ENCODE data around the gene HDGFL3. TPM values are rescaled to one million over a fixed set of nuclear protein-coding genes. Genes with fewer than 3 reads are reported as not detected.

The HDGFL3 gene
- total RNA-seq, 1 donor from 2014 or later, result 49.6 TPM

GRCh38 chr15:83127547-83128150 lies 80.0 kb downstream of the HDGFL3 start:
- peak; percentile 10 for DNase-seq

GRCh38 chr15:83123529-83123928 lies 84.1 kb downstream of the HDGFL3 start:
- DNase-seq, result no peak

GRCh38 chr15:83119968-83120581 lies 87.5 kb downstream of the HDGFL3 start:
- DNase-seq, result no peak

GRCh38 chr15:83118968-83119367 lies 88.7 kb downstream of the HDGFL3 start:
- no peak for DNase-seq

GRCh38 chr15:83118291-83118827 lies 89.3 kb downstream of the HDGFL3 start:
- no peak for DNase-seq

GRCh38 chr15:83115831-83116565 lies 91.6 kb downstream of the HDGFL3 start:
- no peak for DNase-seq

- DNase-seq, result no peak
These were observed 92.2 kb downstream of the HDGFL3 start for GRCh38 chr15:83115410-83115809.

GRCh38 chr15:83114856-83115255 lies 92.8 kb downstream of the HDGFL3 start:
- no peak for DNase-seq

DNA sequence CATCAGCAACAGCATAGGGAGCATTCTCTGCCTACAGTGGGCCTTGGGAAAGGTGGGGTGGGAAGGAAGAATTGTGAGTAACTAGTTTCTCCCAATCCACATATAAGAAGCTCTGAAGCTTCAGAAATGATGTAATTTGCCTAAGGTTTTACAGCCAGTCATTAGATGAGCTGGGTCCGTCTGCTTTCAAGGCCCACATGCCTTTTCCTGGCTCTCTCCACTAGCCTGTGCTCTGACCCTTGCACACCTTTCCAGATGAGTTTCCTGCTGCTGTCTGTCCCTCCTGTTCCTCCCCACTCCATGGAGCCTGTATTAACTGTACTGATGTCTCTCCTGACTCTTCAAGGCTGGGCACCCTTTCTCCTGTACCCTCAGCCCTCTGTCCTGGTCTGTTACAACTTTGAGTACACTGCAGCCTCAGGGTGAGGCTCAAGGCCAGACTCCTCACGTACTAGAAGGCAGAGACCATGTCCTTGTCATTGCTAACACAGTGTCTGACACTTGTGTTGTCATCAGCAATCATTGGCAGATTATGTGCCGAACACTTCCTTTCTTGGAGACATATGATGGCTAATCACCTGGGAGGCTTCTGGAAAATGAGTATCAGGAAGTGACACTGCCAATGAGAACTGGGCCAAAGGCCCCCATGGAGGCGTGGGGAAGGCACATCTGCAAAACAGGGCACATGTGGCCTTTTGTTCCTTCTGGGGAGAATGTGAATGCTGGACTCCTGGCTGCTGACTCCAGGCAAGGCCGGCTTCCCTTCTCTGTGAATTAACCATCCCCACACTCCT lies 93.5 kb downstream of the HDGFL3 start:
- no peak for DNase-seq

GRCh38 chr15:83112956-83113299 lies 94.7 kb downstream of the HDGFL3 start:
- DNase-seq, result no peak

DNA sequence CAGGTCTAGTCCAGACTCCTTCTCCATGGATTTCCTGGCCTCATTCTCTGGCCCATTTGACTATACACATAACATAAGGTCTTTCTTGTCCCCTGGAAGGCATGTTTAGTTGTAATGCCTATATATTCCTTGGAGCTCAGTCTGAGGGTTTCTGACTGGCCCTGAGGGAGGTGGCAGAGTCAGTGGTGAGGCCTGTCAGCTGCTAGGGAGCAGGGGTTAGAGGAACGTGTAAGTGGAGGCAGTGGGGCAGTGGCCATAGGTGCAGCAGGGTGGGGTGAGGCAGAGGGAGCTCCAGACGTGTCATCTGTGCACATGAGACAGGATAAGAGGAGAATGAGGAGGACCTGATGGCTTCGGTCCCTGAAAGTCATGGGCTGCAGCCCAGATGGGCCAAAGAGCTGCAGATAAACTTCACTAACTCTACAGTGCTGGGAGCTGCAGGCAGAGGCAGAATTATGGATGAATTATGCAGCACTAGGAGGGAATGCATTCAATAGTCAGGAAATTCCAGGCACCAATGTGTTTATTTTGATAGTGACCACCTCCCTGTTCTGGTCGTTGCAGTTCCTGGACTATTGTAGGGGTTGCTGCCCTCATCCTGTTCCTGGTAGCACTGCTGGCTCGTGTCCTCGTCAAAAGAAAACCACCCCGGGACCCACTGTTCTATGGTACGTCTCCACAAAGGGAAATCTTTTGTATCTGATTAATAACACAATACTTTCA lies 95.2 kb downstream of the HDGFL3 start:
- no peak for DNase-seq

DNA sequence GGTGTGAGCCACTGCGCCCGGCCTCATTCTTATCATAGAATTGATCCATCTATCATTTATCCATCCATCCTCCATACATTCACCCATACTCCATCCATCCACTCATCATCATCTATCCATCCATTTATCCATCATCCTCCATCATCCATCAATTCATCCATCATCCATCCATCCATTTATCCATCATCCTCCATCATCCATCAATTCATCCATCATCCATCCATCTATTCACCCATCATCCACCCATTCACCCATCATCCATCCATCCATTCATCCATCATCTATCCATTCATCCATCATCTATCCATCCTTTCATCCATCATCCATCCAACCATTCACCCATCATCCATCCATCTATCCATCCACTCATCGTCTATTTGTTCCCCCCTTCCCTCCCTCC lies 96.5 kb downstream of the HDGFL3 start:
- no peak for DNase-seq

DNA sequence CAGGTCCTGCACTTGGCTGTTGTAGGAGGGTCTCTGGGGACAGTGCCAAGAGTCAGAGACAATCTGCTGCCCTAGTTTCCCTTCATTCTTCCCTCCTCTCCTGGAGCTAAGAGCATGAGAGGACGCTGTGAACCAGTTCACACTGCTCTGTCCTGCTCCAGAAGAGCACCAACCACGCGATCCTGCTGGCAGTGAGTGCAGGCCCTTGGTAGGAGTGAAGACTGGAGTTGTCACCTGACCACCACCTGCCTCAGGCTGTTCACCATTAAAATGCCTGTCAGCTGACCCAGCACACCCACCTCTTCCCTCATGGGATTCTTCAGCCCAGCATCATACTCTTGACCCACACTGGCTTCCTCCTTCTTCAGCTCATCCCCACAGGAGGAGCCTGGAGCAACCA lies 97.2 kb downstream of the HDGFL3 start:
- DNase-seq, result no peak

DNA sequence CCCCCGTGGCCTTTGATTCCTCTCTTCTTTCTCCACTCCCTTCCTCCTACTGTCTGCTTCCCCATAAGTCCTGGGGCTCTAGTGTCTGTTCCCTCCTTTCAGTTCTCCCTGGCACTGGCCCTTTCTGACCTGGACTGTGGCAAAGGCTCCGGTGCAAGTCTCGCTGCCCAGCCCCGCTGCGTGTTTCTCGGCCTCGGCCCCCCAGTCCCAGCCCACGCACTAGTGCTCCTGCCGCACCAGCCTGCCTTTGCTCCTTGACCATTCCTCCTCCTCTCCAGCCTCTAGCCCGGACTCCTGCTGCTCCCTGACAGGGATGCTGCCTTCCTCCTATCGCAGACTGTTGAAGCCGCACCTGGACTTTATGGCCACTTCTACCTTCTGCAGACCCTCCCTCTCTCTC lies 98.1 kb downstream of the HDGFL3 start:
- no peak for DNase-seq

- peak; percentile 61 for DNase-seq
These were observed 99.1 kb downstream of the HDGFL3 start for GRCh38 chr15:83108266-83109219.

DNA sequence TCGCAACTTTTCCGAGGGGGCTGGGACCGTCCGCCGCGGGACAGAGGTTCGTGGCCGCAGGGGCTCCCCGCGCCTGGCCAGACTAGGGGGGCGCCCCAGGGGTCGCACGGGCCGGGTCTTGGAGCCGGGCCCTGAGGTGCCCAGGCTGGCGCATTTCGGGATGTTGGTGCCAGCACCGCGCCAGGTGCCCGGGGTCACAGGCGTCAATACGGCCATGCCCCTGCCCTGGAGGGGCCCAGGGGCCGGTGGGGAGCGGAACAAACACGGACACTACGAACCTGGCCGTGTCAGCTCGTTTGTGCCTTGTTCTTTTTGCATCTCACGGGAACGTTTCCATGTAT lies 99.8 kb downstream of the HDGFL3 start:
- no peak for DNase-seq

GRCh38 chr15:83106994-83107840 lies 100.4 kb downstream of the HDGFL3 start, which contains the start of gene TM6SF1:
TSS of gene TM6SF1 (plus strand) at chr15:83107645. CDS start at chr15:83107681, 36 bp downstream.
- peak; percentile 33 for DNase-seq

- no peak for DNase-seq
These were observed 102.2 kb downstream of the HDGFL3 start for GRCh38 chr15:83105440-83105839.

GRCh38 chr15:83104141-83104540 lies 103.5 kb downstream of the HDGFL3 start:
- no peak for DNase-seq

DNA sequence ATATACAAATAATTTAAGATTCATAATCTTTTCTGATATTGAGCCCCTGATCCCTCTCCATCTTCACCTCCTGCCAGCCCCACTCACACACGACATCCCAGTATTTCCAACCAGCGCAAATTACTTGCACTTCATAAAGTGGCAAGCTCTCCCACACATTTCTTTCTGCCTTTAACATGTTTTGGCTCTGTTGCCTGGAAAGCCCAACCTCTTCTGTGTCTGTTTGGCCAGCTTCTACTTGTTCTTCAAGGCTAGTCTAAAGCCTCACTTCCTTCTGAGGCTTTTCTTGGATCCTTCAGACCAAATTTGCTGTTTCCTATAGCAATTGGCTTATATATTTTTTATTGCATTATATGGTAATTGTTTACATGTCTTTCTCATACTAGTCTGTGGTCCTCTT lies 105.3 kb downstream of the HDGFL3 start:
- DNase-seq, result no peak

All from tongue (tissue), 2 donors.